Astrocyte of the cerebellum (primary cell): ENCODE data around the gene DIAPH3.
"Not testable (repeated sequence)": the region's sequence is repeated elsewhere in the genome, so short reads cannot be mapped to it uniquely, and the experiment has no call there.

ENCODE experiments used
- DNase-seq: peaks from one replicate; pipeline ENCODE4 v3.0.0-alpha.2; 2011; ENCODE audit warnings: low read depth
- H3K4me3 ChIP-seq: 2 replicates; pipeline ENCODE4 v1.5.1; 2011; ENCODE audit warnings: mild to moderate bottlenecking, low read depth, low read length, moderate library complexity
- CTCF ChIP-seq: IDR thresholded peaks from 2 replicates; pipeline ENCODE4 v1.5.1; 2012; ENCODE audit warnings: low read length, low read depth, moderate library complexity, mild to moderate bottlenecking; ENCODE audit errors: missing control alignments
- in situ Hi-C: cut with HindIII; loops from 2 replicates; pipeline ENCODE4 v1.10.0; 2017; ENCODE audit warnings: low sequenced_read_pairs

The DIAPH3 gene

GRCh38 chr13:60066226-60066625, 97.5 kb downstream of the DIAPH3 start:
- no peak for DNase-seq
- TF ChIP-seq CTCF, result no peak
- H3K4me3 ChIP-seq, result no peak overlapping the region

GRCh38 chr13:60062502-60062901, 101.2 kb downstream of the DIAPH3 start:
- in situ Hi-C loops, result no loop called here
- no peak for TF ChIP-seq CTCF
- DNase-seq, result no peak
- no peak overlapping the region for H3K4me3 ChIP-seq

More at GRCh38 chr13:60066226-60066625, 97.5 kb downstream of the DIAPH3 start:
- in situ Hi-C loops, result no loop called here

GRCh38 chr13:60061737-60062136, 102.0 kb downstream of the DIAPH3 start:
- no peak for TF ChIP-seq CTCF
- no peak overlapping the region for H3K4me3 ChIP-seq
- no peak for DNase-seq
- in situ Hi-C loops, result no loop called here

GRCh38 chr13:60051754-60052285, 111.9 kb downstream of the DIAPH3 start:
- no peak for TF ChIP-seq CTCF
- no peak for DNase-seq
- no peak overlapping the region for H3K4me3 ChIP-seq
- in situ Hi-C loops, result no loop called here

GRCh38 chr13:60048353-60048752, 115.4 kb downstream of the DIAPH3 start:
- H3K4me3 ChIP-seq, DNase-seq, in situ Hi-C loops: not testable (repeated sequence)

- TF ChIP-seq CTCF, result no peak
- DNase-seq, result no peak
- in situ Hi-C loops, result no loop called here
- H3K4me3 ChIP-seq, result no peak overlapping the region
Measured at GRCh38 chr13:60047918-60048317, 115.8 kb downstream of the DIAPH3 start.

- DNase-seq, result no peak
- no peak for TF ChIP-seq CTCF
- in situ Hi-C loops, result no loop called here
Measured at GRCh38 chr13:60044321-60044720, 119.4 kb downstream of the DIAPH3 start.

More at GRCh38 chr13:60044321-60044720, 119.4 kb downstream of the DIAPH3 start:
- no peak overlapping the region for H3K4me3 ChIP-seq
